HUES6 (cell line): ENCODE results near the gene IDS.
A peak's percentile ranks its signal among the peaks of the same experiment; 100 is the strongest.
"Not testable (repeated sequence)": the region's sequence is repeated elsewhere in the genome, so short reads cannot be mapped to it uniquely, and the experiment has no call there.

ENCODE experiments used
- H3K27ac ChIP-seq: 2 replicates; pipeline ENCODE4 v1.7.0; 2013; ENCODE audit warnings: low read depth, mild to moderate bottlenecking, low read length, inconsistent platforms
- H3K27me3 ChIP-seq: 2 replicates; pipeline ENCODE4 v1.6.1; 2013; ENCODE audit warnings: low read length; ENCODE audit not compliant: control insufficient read depth, insufficient read depth
- H3K36me3 ChIP-seq: 2 replicates; pipeline ENCODE4 v1.6.1; 2013; ENCODE audit warnings: low read length; ENCODE audit not compliant: control insufficient read depth, insufficient read depth
- H3K4me1 ChIP-seq: 2 replicates; pipeline ENCODE4 v1.6.1; 2013; ENCODE audit warnings: low read length; ENCODE audit not compliant: control insufficient read depth, insufficient read depth
- H3K4me3 ChIP-seq: 2 replicates; pipeline ENCODE4 v1.5.1; 2013; ENCODE audit warnings: low read depth, low read length
- H3K9ac ChIP-seq: one replicate; pipeline ENCODE4 v1.6.1; 2013; ENCODE audit warnings: mild to moderate bottlenecking, low read length
- H3K9me3 ChIP-seq: 2 replicates; pipeline ENCODE4 v1.6.1; 2013; ENCODE audit warnings: low read depth, low read length; ENCODE audit not compliant: control insufficient read depth, insufficient read depth

Gene IDS

GRCh38 chrX:149540621-149541520 is 35.8 kb upstream of the IDS start, which contains the start of gene EOLA1:
Gene EOLA1 (plus strand): TSS chrX:149541012. CDS start chrX:149545631, 4,619 bp downstream.
- H3K27me3 ChIP-seq = peaks cover 10% of the 10 kb centered on the region
- H3K4me1 ChIP-seq = peaks cover 14% of the 10 kb centered on the region; the same call in 1 of the 2 replicates
- no peak within 1 kb of the TSS; the same call in 1 of the 2 replicates for H3K27ac ChIP-seq
- no peaks in the 10 kb centered on the region for H3K9me3 ChIP-seq
- H3K36me3 ChIP-seq = no peaks in the 10 kb centered on the region
- H3K9ac ChIP-seq = peak within 1 kb of the TSS; percentile 78
- H3K4me3 ChIP-seq = peak within 1 kb of the TSS; percentile 96

DNA sequence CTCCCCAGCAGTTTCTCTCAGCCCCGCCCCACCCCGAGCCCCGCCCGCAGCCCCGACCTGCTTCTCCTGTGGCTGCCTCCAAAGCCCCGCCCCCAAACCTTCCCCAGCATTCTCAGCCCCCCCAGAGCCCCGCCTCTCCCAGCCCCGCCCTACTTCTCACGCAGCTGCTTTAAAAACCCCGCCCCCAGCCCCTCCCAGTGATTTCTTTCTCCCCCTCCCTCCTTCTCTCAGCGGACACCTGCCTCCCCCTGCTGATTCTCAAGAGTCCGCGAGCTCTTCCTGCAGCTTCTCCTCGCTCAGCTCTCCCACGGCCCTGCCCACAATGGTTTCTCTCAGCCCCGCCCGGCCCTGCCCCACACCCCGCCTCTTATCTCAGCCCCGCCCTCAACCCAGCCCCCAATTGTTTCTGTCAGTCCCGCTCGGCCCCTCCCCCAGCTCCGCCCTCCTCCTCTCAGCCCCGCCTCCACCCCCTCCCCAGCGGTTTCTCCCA is 35.1 kb upstream of the IDS start:
- Histone ChIP-seq H3K4me1 (peaks cover 16% of the 10 kb centered on the region; the same call in 1 of the 2 replicates), H3K27ac (no peak overlapping the region), H3K4me3 (peak overlapping the region; percentile 62), H3K9me3 (no peaks in the 10 kb centered on the region), H3K36me3 (no peaks in the 10 kb centered on the region), H3K9ac (peak overlapping the region; percentile 67), H3K27me3 (peaks cover 10% of the 10 kb centered on the region)

DNA sequence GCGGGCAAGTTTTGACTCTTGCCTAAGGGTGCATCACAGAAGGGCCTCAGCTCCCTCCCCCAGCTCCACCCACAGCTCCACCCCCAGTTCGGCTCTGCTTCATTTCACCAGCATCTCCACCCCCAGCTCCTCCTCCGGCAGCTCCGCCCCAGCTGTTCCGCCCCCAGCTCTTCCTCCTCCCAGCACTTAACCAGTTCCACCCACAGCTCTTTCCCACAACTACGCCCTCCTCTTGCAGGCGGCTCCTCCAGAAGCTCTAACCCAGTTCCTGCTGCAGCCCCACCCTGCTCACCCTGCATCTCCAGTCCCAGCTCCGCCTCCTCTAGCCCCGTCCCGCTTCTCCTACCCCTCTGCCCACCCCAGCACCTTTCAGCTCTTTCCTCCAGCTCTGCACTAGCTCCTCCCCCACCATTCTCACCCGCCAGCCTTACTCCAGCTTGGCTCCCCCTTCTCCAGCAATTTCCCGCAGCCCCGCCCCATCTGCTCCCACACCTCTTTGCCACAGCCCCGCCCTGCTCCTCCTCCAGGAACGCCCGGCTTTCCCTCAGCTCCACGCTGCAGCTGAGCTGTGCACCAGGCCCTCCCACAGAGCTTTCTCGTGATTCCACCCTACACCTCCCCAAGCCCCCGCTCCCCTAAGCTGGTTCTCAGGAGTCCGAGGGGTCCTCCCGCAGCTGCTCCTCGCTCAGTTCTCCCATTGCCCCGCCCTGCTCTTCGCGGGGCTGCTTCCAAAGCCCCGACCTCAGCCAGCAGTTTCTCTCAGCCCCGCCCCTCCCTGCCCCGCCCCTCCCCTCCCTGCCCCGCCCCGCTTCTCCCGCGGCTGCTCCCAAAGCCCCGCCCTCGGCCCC is 34.4 kb upstream of the IDS start:
- Histone ChIP-seq H3K27me3 (peaks cover 10% of the 10 kb centered on the region), H3K4me1 (peaks cover 14% of the 10 kb centered on the region; the same call in 1 of the 2 replicates), H3K27ac (peak overlapping the region; percentile 53; the same call in 1 of the 2 replicates), H3K9me3 (no peaks in the 10 kb centered on the region), H3K36me3 (no peaks in the 10 kb centered on the region), H3K9ac (peak overlapping the region; percentile 78), H3K4me3 (peak overlapping the region; percentile 96)

DNA sequence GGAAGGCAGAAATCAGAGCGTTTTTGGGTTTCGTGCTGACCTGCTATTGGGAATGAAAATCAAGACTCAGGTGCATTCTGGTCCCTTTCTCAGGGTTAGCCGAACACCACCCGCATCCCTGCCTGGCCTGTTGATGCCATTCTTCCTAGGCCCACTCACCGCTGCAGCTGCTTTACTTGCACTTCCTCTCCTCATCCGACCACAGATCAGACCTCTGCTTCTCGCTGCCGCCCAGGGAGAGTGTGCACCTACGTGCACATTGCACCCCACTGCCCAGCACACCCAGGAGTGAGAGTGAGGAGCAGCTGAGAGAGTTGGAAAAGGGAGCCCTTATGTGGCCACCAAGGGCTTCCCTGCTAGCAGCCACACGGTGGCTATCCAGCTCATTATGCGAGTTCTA is 32.4 kb upstream of the IDS start:
- not testable (repeated sequence) for H3K4me3 ChIP-seq, H3K9ac ChIP-seq, H3K9me3 ChIP-seq, H3K36me3 ChIP-seq, H3K27ac ChIP-seq
- Histone ChIP-seq H3K4me1 (peaks cover 14% of the 10 kb centered on the region; the same call in 1 of the 2 replicates), H3K27me3 (peaks cover 10% of the 10 kb centered on the region)

GRCh38 chrX:149534926-149535602 is 30.0 kb upstream of the IDS start:
- H3K4me1 ChIP-seq, H3K27ac ChIP-seq, H3K27me3 ChIP-seq, H3K9ac ChIP-seq, H3K9me3 ChIP-seq, H3K4me3 ChIP-seq, H3K36me3 ChIP-seq: not testable (repeated sequence)

- H3K4me1 ChIP-seq, H3K9me3 ChIP-seq, H3K36me3 ChIP-seq, H3K9ac ChIP-seq, H3K27me3 ChIP-seq, H3K4me3 ChIP-seq, H3K27ac ChIP-seq: not testable (repeated sequence)
These were observed 28.9 kb upstream of the IDS start for GRCh38 chrX:149533999-149534398.

DNA sequence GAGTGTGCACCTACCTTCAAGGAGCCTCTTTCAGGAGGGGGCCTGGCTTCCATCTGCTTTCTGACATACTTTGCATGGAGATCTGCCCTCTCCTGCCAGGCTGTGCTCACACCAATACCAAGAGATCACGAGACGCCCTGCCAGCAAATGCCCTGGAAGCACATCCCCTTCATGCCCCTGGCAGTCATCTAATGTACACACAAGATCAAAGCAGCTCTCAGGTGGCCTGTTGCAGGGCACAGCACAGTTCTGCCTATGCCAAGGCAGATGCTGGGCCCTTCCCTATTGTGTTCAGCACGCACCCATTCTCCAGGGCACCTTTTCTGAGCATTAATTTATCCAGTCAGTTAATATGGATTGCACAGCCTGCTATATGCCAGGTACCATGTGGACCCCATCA is 27.8 kb upstream of the IDS start:
- H3K27ac ChIP-seq, H3K9ac ChIP-seq, H3K4me1 ChIP-seq, H3K9me3 ChIP-seq, H3K4me3 ChIP-seq, H3K27me3 ChIP-seq, H3K36me3 ChIP-seq: not testable (repeated sequence)

DNA sequence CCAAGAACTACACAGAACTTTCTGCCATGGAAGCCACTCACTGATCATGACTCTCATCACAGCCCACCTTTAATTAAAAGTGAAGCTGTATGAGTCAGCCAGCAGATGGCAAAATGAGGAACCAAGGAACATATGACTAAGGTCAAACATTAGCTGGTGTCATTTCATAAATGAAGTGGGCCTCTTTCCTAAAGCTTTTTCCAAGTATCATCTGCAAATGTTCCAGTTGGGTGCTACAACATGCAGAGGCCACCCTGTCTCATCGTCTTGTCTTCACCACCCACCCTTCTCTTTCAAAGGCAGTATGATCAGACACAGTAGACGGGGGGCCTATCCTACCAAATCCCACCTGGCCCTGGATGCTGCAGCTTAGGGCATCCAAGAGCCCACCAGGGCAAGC is 26.5 kb upstream of the IDS start:
- no peaks in the 10 kb centered on the region for H3K9me3 ChIP-seq

DNA sequence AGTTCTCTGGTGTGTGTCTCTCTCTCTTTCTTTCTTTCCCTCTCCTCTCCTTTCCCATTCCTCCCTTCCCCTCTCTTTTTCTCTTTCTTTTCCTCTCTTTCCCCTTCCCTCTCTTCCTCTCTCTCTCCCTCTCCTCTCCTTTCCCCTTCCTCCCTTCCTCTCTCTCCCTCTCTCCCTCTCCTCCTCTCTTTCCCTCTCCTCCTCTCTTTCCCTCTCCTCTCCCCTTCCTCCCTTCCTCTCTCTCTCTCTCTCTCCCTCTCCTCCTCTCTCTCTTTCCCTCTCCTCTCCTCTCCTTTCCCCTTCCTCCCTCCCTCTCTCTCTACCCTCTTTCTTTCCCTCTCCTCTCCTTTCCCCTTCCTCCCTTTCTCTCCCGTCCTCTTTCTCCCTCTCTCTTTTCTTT is 23.3 kb upstream of the IDS start:
- Histone ChIP-seq H3K27ac (no peak overlapping the region), H3K27me3 (no peaks in the 10 kb centered on the region), H3K9ac (no peak overlapping the region), H3K9me3 (no peaks in the 10 kb centered on the region), H3K4me1 (peaks cover 8% of the 10 kb centered on the region), H3K36me3 (peaks cover 2% of the 10 kb centered on the region; the same call in 1 of the 2 replicates), H3K4me3 (no peak overlapping the region)

More for the DNA sequence above, 26.5 kb upstream of the IDS start:
- no peak overlapping the region for H3K4me3 ChIP-seq
- H3K9ac ChIP-seq = no peak overlapping the region
- no peak overlapping the region for H3K27ac ChIP-seq
- H3K4me1 ChIP-seq = peaks cover 6% of the 10 kb centered on the region; the same call in 1 of the 2 replicates
- H3K36me3 ChIP-seq = peaks cover 2% of the 10 kb centered on the region; the same call in 1 of the 2 replicates
- H3K27me3 ChIP-seq = no peaks in the 10 kb centered on the region

- no peaks in the 10 kb centered on the region for H3K27me3 ChIP-seq
- H3K4me3 ChIP-seq = no peak overlapping the region
- H3K36me3 ChIP-seq = peaks cover 2% of the 10 kb centered on the region; the same call in 1 of the 2 replicates
- H3K9me3 ChIP-seq = no peaks in the 10 kb centered on the region
- H3K27ac ChIP-seq = no peak overlapping the region
- peaks cover 8% of the 10 kb centered on the region for H3K4me1 ChIP-seq
- no peak overlapping the region for H3K9ac ChIP-seq
These were observed 22.6 kb upstream of the IDS start for GRCh38 chrX:149527705-149528104.
